ENCODE measurements around the gene JPH4. TPM values are rescaled to one million over a fixed set of nuclear protein-coding genes. Genes with fewer than 3 reads are reported as not detected.

JPH4 gene
- 2.1 TPM for polyA plus RNA-seq (2013, experiment 1 of 2)
- 2.1 TPM for polyA plus RNA-seq (2013, experiment 2 of 2)

GRCh38 chr14:23578560-23579310 lies at the start of gene JPH4:
JPH4 (minus strand) TSS chr14:23578790; CDS start chr14:23577453, 1,337 bp downstream.
- peaks cover 11% of the 10 kb centered on the region for H3K27me3 ChIP-seq (ENCODE audit: insufficient read depth, low read length, poor library complexity)
- H3K56ac ChIP-seq (ENCODE audit: low read length), result peak within 1 kb of the TSS; percentile 74
- no peak within 1 kb of the TSS for H4K8ac ChIP-seq (ENCODE audit: low read depth, low read length)
- no peak within 1 kb of the TSS for H4K5ac ChIP-seq (ENCODE audit: low read length)
- no peak within 1 kb of the TSS for H3K9ac ChIP-seq (ENCODE audit: low read length)
- no peaks in the 10 kb centered on the region for H3K4me1 ChIP-seq (ENCODE audit: control insufficient read depth, low read depth, low read length)
- no peak for DNase-seq
- no CpG with 5 or more reads among the region's 18 CpGs for WGBS (ENCODE audit: extremely low coverage, insufficient coverage, low lambda C conversion rate)
- no peak within 1 kb of the TSS for H3K27ac ChIP-seq (ENCODE audit: low read depth, low read length)
- no peak within 1 kb of the TSS for H2BK120ac ChIP-seq (ENCODE audit: low read depth, low read length)
- H3K23ac ChIP-seq (ENCODE audit: low read length), result no peak within 1 kb of the TSS
- H3K18ac ChIP-seq (ENCODE audit: low read length), result no peak within 1 kb of the TSS
- H3K4me3 ChIP-seq (ENCODE audit: low read length), result peak within 1 kb of the TSS; percentile 23
- H3K4me2 ChIP-seq (ENCODE audit: low read length), result peak within 1 kb of the TSS; percentile 56
- no peak within 1 kb of the TSS for H2BK15ac ChIP-seq (replicated peaks; ENCODE audit: low read depth)
- H2AK5ac ChIP-seq (ENCODE audit: low read length), result no peak within 1 kb of the TSS
- H3K79me1 ChIP-seq (ENCODE audit: low read length), result no peaks in the 10 kb centered on the region
- H3K36me3 ChIP-seq (ENCODE audit: control insufficient read depth, insufficient read depth, low read length), result no peaks in the 10 kb centered on the region
- no peak within 1 kb of the TSS for H2BK5ac ChIP-seq (ENCODE audit: low read length)
- no peaks in the 10 kb centered on the region for H3K79me2 ChIP-seq (ENCODE audit: control insufficient read depth, insufficient read depth, low read length)
- no peak within 1 kb of the TSS for H3K4ac ChIP-seq (ENCODE audit: low read depth, low read length)

- H3K4me3 ChIP-seq (ENCODE audit: low read length), result no peak overlapping the region
- H4K8ac ChIP-seq (ENCODE audit: low read depth, low read length), result no peak overlapping the region
- no peak overlapping the region for H4K5ac ChIP-seq (ENCODE audit: low read length)
- H3K4ac ChIP-seq (ENCODE audit: low read depth, low read length), result no peak overlapping the region
- H3K4me2 ChIP-seq (ENCODE audit: low read length), result no peak overlapping the region
- H3K18ac ChIP-seq (ENCODE audit: low read length), result no peak overlapping the region
- no peaks in the 10 kb centered on the region for H3K36me3 ChIP-seq (ENCODE audit: control insufficient read depth, insufficient read depth, low read length)
- H3K56ac ChIP-seq (ENCODE audit: low read length), result no peak overlapping the region
- DNase-seq, result no peak
- no peaks in the 10 kb centered on the region for H3K79me1 ChIP-seq (ENCODE audit: low read length)
- no peak overlapping the region for H2BK15ac ChIP-seq (replicated peaks; ENCODE audit: low read depth)
- no peaks in the 10 kb centered on the region for H3K27me3 ChIP-seq (ENCODE audit: insufficient read depth, low read length, poor library complexity)
- no peak overlapping the region for H2BK5ac ChIP-seq (ENCODE audit: low read length)
- H3K79me2 ChIP-seq (ENCODE audit: control insufficient read depth, insufficient read depth, low read length), result no peaks in the 10 kb centered on the region
- no peak overlapping the region for H3K23ac ChIP-seq (ENCODE audit: low read length)
- H3K27ac ChIP-seq (ENCODE audit: low read depth, low read length), result no peak overlapping the region
- H3K4me1 ChIP-seq (ENCODE audit: control insufficient read depth, low read depth, low read length), result peaks cover 11% of the 10 kb centered on the region
- no CpG with 5 or more reads among the region's 6 CpGs for WGBS (ENCODE audit: extremely low coverage, insufficient coverage, low lambda C conversion rate)
- no peak overlapping the region for H2AK5ac ChIP-seq (ENCODE audit: low read length)
- no peak overlapping the region for H2BK120ac ChIP-seq (ENCODE audit: low read depth, low read length)
- no peak overlapping the region for H3K9ac ChIP-seq (ENCODE audit: low read length)
Observed at GRCh38 chr14:23627961-23628360, 49.4 kb upstream of the JPH4 start.

- DNase-seq, result no peak
- H2BK5ac ChIP-seq (ENCODE audit: low read length), result no peak overlapping the region
Observed at GRCh38 chr14:23626946-23627345, 48.4 kb upstream of the JPH4 start.

GRCh38 chr14:23624830-23625404 lies 46.3 kb upstream of the JPH4 start:
- Histone ChIP-seq H4K5ac (ENCODE audit: low read length) (no peak overlapping the region), H3K36me3 (ENCODE audit: control insufficient read depth, insufficient read depth, low read length) (no peaks in the 10 kb centered on the region), H2BK15ac (replicated peaks; ENCODE audit: low read depth) (no peak overlapping the region), H3K27me3 (ENCODE audit: insufficient read depth, low read length, poor library complexity) (no peaks in the 10 kb centered on the region), H3K4me2 (ENCODE audit: low read length) (no peak overlapping the region), H3K23ac (ENCODE audit: low read length) (no peak overlapping the region), H3K4me1 (ENCODE audit: control insufficient read depth, low read depth, low read length) (no peaks in the 10 kb centered on the region), H2BK120ac (ENCODE audit: low read depth, low read length) (no peak overlapping the region), H3K27ac (ENCODE audit: low read depth, low read length) (no peak overlapping the region), H4K8ac (ENCODE audit: low read depth, low read length) (no peak overlapping the region), H3K56ac (ENCODE audit: low read length) (no peak overlapping the region), H3K79me1 (ENCODE audit: low read length) (no peaks in the 10 kb centered on the region), H3K4ac (ENCODE audit: low read depth, low read length) (no peak overlapping the region), H3K9ac (ENCODE audit: low read length) (no peak overlapping the region), H2AK5ac (ENCODE audit: low read length) (no peak overlapping the region), H3K18ac (ENCODE audit: low read length) (no peak overlapping the region), H2BK5ac (ENCODE audit: low read length) (no peak overlapping the region), H3K79me2 (ENCODE audit: control insufficient read depth, insufficient read depth, low read length) (no peaks in the 10 kb centered on the region), H3K4me3 (ENCODE audit: low read length) (no peak overlapping the region)
- DNase-seq, result peak; percentile 36
- 100% methylated on average over 1 of the region's 3 CpGs for WGBS (ENCODE audit: extremely low coverage, insufficient coverage, low lambda C conversion rate)

More at GRCh38 chr14:23626946-23627345, 48.4 kb upstream of the JPH4 start:
- H3K4me1 ChIP-seq (ENCODE audit: control insufficient read depth, low read depth, low read length), result peaks cover 10% of the 10 kb centered on the region
- no peaks in the 10 kb centered on the region for H3K79me1 ChIP-seq (ENCODE audit: low read length)
- H3K18ac ChIP-seq (ENCODE audit: low read length), result no peak overlapping the region
- no peak overlapping the region for H2AK5ac ChIP-seq (ENCODE audit: low read length)
- no peak overlapping the region for H3K4ac ChIP-seq (ENCODE audit: low read depth, low read length)
- H3K27me3 ChIP-seq (ENCODE audit: insufficient read depth, low read length, poor library complexity), result no peaks in the 10 kb centered on the region
- no peak overlapping the region for H3K27ac ChIP-seq (ENCODE audit: low read depth, low read length)
- no peak overlapping the region for H3K4me3 ChIP-seq (ENCODE audit: low read length)
- no peaks in the 10 kb centered on the region for H3K36me3 ChIP-seq (ENCODE audit: control insufficient read depth, insufficient read depth, low read length)
- no peak overlapping the region for H3K56ac ChIP-seq (ENCODE audit: low read length)
- no peak overlapping the region for H3K9ac ChIP-seq (ENCODE audit: low read length)
- no peak overlapping the region for H4K5ac ChIP-seq (ENCODE audit: low read length)
- no peak overlapping the region for H2BK120ac ChIP-seq (ENCODE audit: low read depth, low read length)
- H3K79me2 ChIP-seq (ENCODE audit: control insufficient read depth, insufficient read depth, low read length), result no peaks in the 10 kb centered on the region
- no peak overlapping the region for H3K4me2 ChIP-seq (ENCODE audit: low read length)
- H4K8ac ChIP-seq (ENCODE audit: low read depth, low read length), result no peak overlapping the region
- H2BK15ac ChIP-seq (replicated peaks; ENCODE audit: low read depth), result no peak overlapping the region
- H3K23ac ChIP-seq (ENCODE audit: low read length), result no peak overlapping the region

GRCh38 chr14:23623962-23624361 lies 45.4 kb upstream of the JPH4 start:
- Histone ChIP-seq H2BK15ac (replicated peaks; ENCODE audit: low read depth) (no peak overlapping the region), H3K79me1 (ENCODE audit: low read length) (no peaks in the 10 kb centered on the region), H3K27ac (ENCODE audit: low read depth, low read length) (no peak overlapping the region), H3K4me1 (ENCODE audit: control insufficient read depth, low read depth, low read length) (no peaks in the 10 kb centered on the region), H2AK5ac (ENCODE audit: low read length) (no peak overlapping the region), H3K4me3 (ENCODE audit: low read length) (no peak overlapping the region), H3K27me3 (ENCODE audit: insufficient read depth, low read length, poor library complexity) (no peaks in the 10 kb centered on the region), H2BK120ac (ENCODE audit: low read depth, low read length) (no peak overlapping the region), H3K36me3 (ENCODE audit: control insufficient read depth, insufficient read depth, low read length) (no peaks in the 10 kb centered on the region), H3K4me2 (ENCODE audit: low read length) (no peak overlapping the region), H3K9ac (ENCODE audit: low read length) (no peak overlapping the region), H3K79me2 (ENCODE audit: control insufficient read depth, insufficient read depth, low read length) (no peaks in the 10 kb centered on the region), H3K56ac (ENCODE audit: low read length) (no peak overlapping the region), H4K8ac (ENCODE audit: low read depth, low read length) (no peak overlapping the region), H4K5ac (ENCODE audit: low read length) (no peak overlapping the region), H2BK5ac (ENCODE audit: low read length) (no peak overlapping the region), H3K4ac (ENCODE audit: low read depth, low read length) (no peak overlapping the region), H3K18ac (ENCODE audit: low read length) (no peak overlapping the region), H3K23ac (ENCODE audit: low read length) (no peak overlapping the region)
- DNase-seq, result no peak

GRCh38 chr14:23622990-23623389 lies 44.4 kb upstream of the JPH4 start:
- H2AK5ac ChIP-seq (ENCODE audit: low read length), result no peak overlapping the region
- no peak for DNase-seq
- H2BK120ac ChIP-seq (ENCODE audit: low read depth, low read length), result no peak overlapping the region
- H3K18ac ChIP-seq (ENCODE audit: low read length), result no peak overlapping the region
- H3K36me3 ChIP-seq (ENCODE audit: control insufficient read depth, insufficient read depth, low read length), result no peaks in the 10 kb centered on the region
- no peaks in the 10 kb centered on the region for H3K79me2 ChIP-seq (ENCODE audit: control insufficient read depth, insufficient read depth, low read length)
- no peak overlapping the region for H4K5ac ChIP-seq (ENCODE audit: low read length)
- H3K4me1 ChIP-seq (ENCODE audit: control insufficient read depth, low read depth, low read length), result no peaks in the 10 kb centered on the region
- H3K79me1 ChIP-seq (ENCODE audit: low read length), result no peaks in the 10 kb centered on the region
- H3K27me3 ChIP-seq (ENCODE audit: insufficient read depth, low read length, poor library complexity), result no peaks in the 10 kb centered on the region
- H3K4me3 ChIP-seq (ENCODE audit: low read length), result no peak overlapping the region
- H4K8ac ChIP-seq (ENCODE audit: low read depth, low read length), result no peak overlapping the region
- no peak overlapping the region for H2BK5ac ChIP-seq (ENCODE audit: low read length)
- no peak overlapping the region for H3K4me2 ChIP-seq (ENCODE audit: low read length)
- H3K27ac ChIP-seq (ENCODE audit: low read depth, low read length), result no peak overlapping the region
- no peak overlapping the region for H3K4ac ChIP-seq (ENCODE audit: low read depth, low read length)
- no CpG with 5 or more reads among the region's 4 CpGs for WGBS (ENCODE audit: extremely low coverage, insufficient coverage, low lambda C conversion rate)
- no peak overlapping the region for H3K56ac ChIP-seq (ENCODE audit: low read length)
- no peak overlapping the region for H2BK15ac ChIP-seq (replicated peaks; ENCODE audit: low read depth)
- no peak overlapping the region for H3K9ac ChIP-seq (ENCODE audit: low read length)
- H3K23ac ChIP-seq (ENCODE audit: low read length), result no peak overlapping the region

All from mesendoderm (in vitro differentiated cells).